Adrenal gland (tissue), 12 donors: ENCODE measurements around the gene RSPH10B2. TPM values are rescaled to one million over a fixed set of nuclear protein-coding genes. Genes with fewer than 3 reads are reported as not detected.
"Not testable (repeated sequence)": the region's sequence is repeated elsewhere in the genome, so short reads cannot be mapped to it uniquely, and the experiment has no call there.

ENCODE experiments used
- DNase-seq, 7 donors: peaks; one replicate each; pipeline ENCODE4 v3.0.0-alpha.2; 2019 to 2020
- H3K27ac ChIP-seq, 5 donors: fragments of 200-600 bp; sonication (generic) in 4 of 5; 1 replicate in 3 of 5; 2 replicates in 2 of 5; pipeline versions ENCODE4 v1.5.1 to v1.8.0; 2016 to 2020; ENCODE audit warnings: mild to moderate bottlenecking in 1 of 5
- H3K27me3 ChIP-seq: fragments of 200-600 bp; 2 replicates; pipeline ENCODE4 v1.8.0; 2021
- H3K36me3 ChIP-seq, 2 donors: fragments of 200-600 bp; replicated peaks in 1 of 2; 1 replicate in 1 of 2; 2 replicates in 1 of 2; pipeline versions ENCODE4 v1.5.1 to v1.8.0; 2018 to 2022
- H3K4me1 ChIP-seq, 2 donors: fragments of 200-600 bp; replicated peaks in 1 of 2; 1 replicate in 1 of 2; 2 replicates in 1 of 2; pipeline versions ENCODE4 v1.5.1 to v1.8.0; 2018 to 2021
- H3K4me3 ChIP-seq, 4 donors: fragments of 200-600 bp; sonication (generic) in 3 of 4; one replicate each; pipeline ENCODE4 v1.5.1; 2016 to 2018
- H3K9me3 ChIP-seq, 3 donors: fragments of 200-600 bp; sonication (generic) in 1 of 3; replicated peaks in 1 of 3; 1 replicate in 2 of 3; 2 replicates in 1 of 3; pipeline versions ENCODE4 v1.5.1 to v1.8.0; 2016 to 2021
- WGBS, 4 donors: extraction: QIAGEN DNeasy Blood & Tissue Kit in 2 of 4; methylation state at CpG; one replicate each; pipeline versions ENCODE4 v1.1.5 to v1.1.7; 2013 to 2017; 5-methylcytosine and 5-hydroxymethylcytosine counted together
- intact Hi-C, 2 donors: fragments of 100-400 bp; cut with DNase I; formaldehyde crosslinking; loops; one replicate each; pipeline versions ENCODE4 v1.14.1 to v1.15.0; 2022 to 2023
- polyA plus RNA-seq, 3 donors: library from polyadenylated mRNA; stranded (reverse); fragments of 200-250 nt in 2 of 3; fragments of 350-450 nt in 1 of 3; fragmentation: Illumina TruSeq in 1 of 3; extraction: RNeasy Lipid Tissue Mini Kit (QIAGEN cat#74804) in 1 of 3; gene quantifications; one replicate each; pipeline ENCODE4 v1.2.3, GENCODE V29; 2013 to 2014
- total RNA-seq, 9 donors: library from RNA; depleted of rRNA in 4 of 9; stranded (reverse); fragments of >200 nt in 4 of 9; fragments of 120-200 nt in 1 of 9; fragmentation: NEBNext Ultra II Directional in 1 of 9; extraction: Animal tissue kit (Norgen Biotek cat#: 25700) in 1 of 9; gene quantifications; one replicate each; pipeline versions ENCODE4 v1.1.0 to v1.2.4, GENCODE V29; 2013 to 2023
- donor health status: healthy with polysubstance abuse.
- donor health status: Bipolar disorder and iron deficiency.
- donor health status: DM: yes; HTN: yes; CAD: no.
- donor health status: DM: no; HTN: no; CAD: no.
- donor health status: DM: no; HTN: no; CAD: no.
- donor health status: DM: yes; HTN: yes; CAD: no.

RSPH10B2 gene
- total and polyA plus RNA-seq, 12 donors = 0.19 to 1.2 (median 0.39) TPM; not detected in 5

DNA sequence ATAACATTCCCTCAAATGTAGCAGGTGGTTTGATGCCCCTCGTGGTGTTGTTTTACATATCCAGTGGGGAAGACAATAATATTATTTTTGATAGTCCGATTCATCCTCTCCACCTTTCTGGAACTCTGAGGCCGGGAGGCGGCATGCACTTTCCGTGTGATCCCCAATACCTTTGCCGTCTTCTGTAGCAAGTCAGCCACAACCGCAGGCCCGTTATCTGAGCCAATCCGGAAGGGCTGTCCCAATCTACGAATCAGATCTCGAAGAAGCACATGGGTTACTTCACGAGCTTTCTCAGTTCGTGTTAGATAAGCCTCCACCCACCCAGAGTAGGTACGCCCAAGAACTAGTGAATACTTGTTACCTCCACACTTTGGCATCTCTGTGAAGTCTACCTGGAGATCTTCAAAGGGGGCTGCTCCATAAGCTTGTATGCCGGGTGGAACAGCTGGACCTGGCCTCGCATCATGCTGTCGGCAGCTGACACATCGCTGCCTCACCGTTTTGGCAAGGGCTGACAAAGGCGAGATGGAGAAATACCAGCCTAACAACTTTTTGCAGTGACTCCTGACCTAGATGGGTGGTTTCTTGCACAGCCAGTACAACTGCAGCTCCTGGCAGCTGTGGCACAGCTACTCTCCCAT, 88.5 kb downstream of the RSPH10B2 start:
- H3K27me3 ChIP-seq, H3K27ac ChIP-seq, H3K4me3 ChIP-seq, H3K36me3 ChIP-seq, H3K4me1 ChIP-seq, H3K9me3 ChIP-seq, DNase-seq, intact Hi-C loops: not testable (repeated sequence)
- WGBS, 4 donors = 63 to 73% (median 70%) methylated on average over 16 to 20 of the region's 20 CpGs

DNA sequence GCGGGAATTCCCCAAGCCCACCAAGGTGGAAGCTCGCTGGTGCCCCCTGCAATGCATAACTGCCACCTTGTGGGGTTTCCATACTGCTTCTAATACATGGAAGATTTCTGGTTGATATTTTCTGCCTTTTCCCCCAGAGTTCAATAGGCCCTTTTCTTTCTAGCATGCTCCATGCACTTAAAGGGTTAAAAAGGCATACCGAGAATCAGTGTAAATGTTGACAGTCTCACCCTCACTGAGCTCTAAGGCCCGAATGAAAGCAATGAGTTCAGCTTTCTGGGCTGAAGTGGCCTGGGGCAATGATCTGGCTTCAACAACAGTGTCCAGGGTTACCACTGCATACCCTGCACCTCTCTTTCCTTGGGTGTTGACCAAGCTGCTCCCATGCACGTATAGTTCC, 89.2 kb downstream of the RSPH10B2 start:
- DNase-seq, H3K27me3 ChIP-seq, H3K9me3 ChIP-seq, H3K27ac ChIP-seq, H3K36me3 ChIP-seq, H3K4me1 ChIP-seq, H3K4me3 ChIP-seq, intact Hi-C loops: not testable (repeated sequence)
- 3 to 31% (median 20%) methylated on average over 3 to 5 of the region's 5 CpGs for WGBS, 4 donors

DNA sequence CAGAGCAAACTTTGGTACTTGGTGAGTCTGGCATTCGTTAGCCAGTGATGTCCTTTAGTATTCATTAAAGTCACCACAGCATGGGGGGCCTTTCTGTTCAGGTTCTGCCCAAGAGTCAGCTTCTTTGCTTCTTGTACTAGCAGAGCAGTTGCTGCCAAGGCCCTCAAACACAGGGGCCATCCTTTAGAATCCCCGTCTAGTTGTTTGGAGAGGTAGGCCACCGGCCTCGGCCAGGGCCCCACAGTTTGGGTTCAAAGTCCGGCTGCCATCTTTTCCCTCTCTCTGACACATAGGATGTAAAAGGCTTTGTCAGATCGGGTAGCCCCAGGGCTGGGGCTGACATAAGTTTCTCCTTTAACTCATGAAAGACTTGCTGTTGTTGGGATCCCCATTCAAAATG, 89.8 kb downstream of the RSPH10B2 start:
- H3K4me3 ChIP-seq, H3K36me3 ChIP-seq, DNase-seq, H3K27me3 ChIP-seq, intact Hi-C loops, H3K27ac ChIP-seq, H3K4me1 ChIP-seq, H3K9me3 ChIP-seq: not testable (repeated sequence)
- WGBS, 4 donors = 50 to 72% (median 68%) methylated on average over 2 to 6 of the region's 6 CpGs

GRCh38 chr7:6845971-6846449, 92.1 kb downstream of the RSPH10B2 start:
- H3K4me3 ChIP-seq, H3K36me3 ChIP-seq, H3K9me3 ChIP-seq, intact Hi-C loops, DNase-seq, H3K27me3 ChIP-seq, H3K4me1 ChIP-seq, H3K27ac ChIP-seq: not testable (repeated sequence)
- WGBS, 4 donors = 53 to 64% (median 61%) methylated on average over 16 of the region's 16 CpGs

DNA sequence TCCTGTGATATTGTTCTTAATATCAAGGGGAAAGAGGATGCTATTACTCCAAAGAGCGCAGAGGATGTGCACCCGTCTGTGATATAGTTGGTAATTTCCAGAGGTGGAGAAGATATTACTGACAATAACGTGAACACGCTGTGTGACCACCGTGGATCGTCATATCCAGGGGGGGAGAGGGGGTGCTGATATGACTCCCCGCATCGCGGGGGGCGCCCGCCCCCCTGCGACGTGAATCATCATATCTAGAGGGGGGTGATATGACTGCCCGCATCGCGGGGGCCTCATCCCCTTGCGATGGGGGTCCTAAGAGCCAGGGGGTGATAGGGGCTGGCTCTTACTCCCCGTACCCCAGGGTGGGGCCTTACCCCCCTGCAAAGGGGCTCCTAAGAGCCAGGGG, 93.8 kb downstream of the RSPH10B2 start:
- H3K4me1 ChIP-seq, H3K4me3 ChIP-seq, H3K27me3 ChIP-seq, intact Hi-C loops, DNase-seq, H3K36me3 ChIP-seq, H3K9me3 ChIP-seq, H3K27ac ChIP-seq: not testable (repeated sequence)
- WGBS, 4 donors = 78 to 88% (median 86%) methylated on average over 15 to 18 of the region's 18 CpGs; no CpG with 5 or more reads in 1 of the 4 donors

Other genes with a start within 250 kb of the RSPH10B2 start
- 1 to 10 TPM in 5 of 9 donors, under 1 TPM in 3, not detected in 1; 0.11 to 1.8 (median 1.4) TPM for gene GRID2IP, start 202.6 kb upstream of the RSPH10B2 start, total RNA-seq
- under 1 TPM; 0.11 to 0.24 (median 0.24) TPM for gene GRID2IP, start 202.6 kb upstream of the RSPH10B2 start, polyA plus RNA-seq
- gene ZDHHC4, start 176.6 kb upstream of the RSPH10B2 start, total RNA-seq = 100 to 1,000 TPM in 2 of 9 donors, 10 to 100 TPM in 7; 49.9 to 115 (median 75.3) TPM
- 10 to 100 TPM; 38.5 to 53.5 (median 46.3) TPM for gene ZDHHC4, start 176.6 kb upstream of the RSPH10B2 start, polyA plus RNA-seq
- gene INTS15, start 164.1 kb upstream of the RSPH10B2 start, total RNA-seq = 10 to 100 TPM; 14.5 to 36.2 (median 27.0) TPM
- 10 to 100 TPM; 18.1 to 25.3 (median 22.2) TPM for gene INTS15, start 164.1 kb upstream of the RSPH10B2 start, polyA plus RNA-seq
- gene ZNF853, start 138.5 kb upstream of the RSPH10B2 start, total RNA-seq = 10 to 100 TPM in 2 of 9 donors, 1 to 10 TPM in 7; 4.1 to 15.3 (median 5.8) TPM
- gene ZNF853, start 138.5 kb upstream of the RSPH10B2 start, polyA plus RNA-seq = 1 to 10 TPM; 1.2 to 2.0 (median 1.5) TPM
- gene ZNF316, start 116.8 kb upstream of the RSPH10B2 start, total RNA-seq = 10 to 100 TPM; 11.4 to 56.6 (median 33.4) TPM
- 10 to 100 TPM; 10.6 to 98.1 (median 25.8) TPM for gene ZNF316, start 116.8 kb upstream of the RSPH10B2 start, polyA plus RNA-seq
- 10 to 100 TPM in 8 of 9 donors, 1 to 10 TPM in 1; 7.1 to 26.5 (median 22.7) TPM for gene ZNF12, start 47.2 kb upstream of the RSPH10B2 start, total RNA-seq
- gene ZNF12, start 47.2 kb upstream of the RSPH10B2 start, polyA plus RNA-seq = 10 to 100 TPM in 2 of 3 donors, 1 to 10 TPM in 1; 6.4 to 19.8 (median 10.5) TPM
- gene CCZ1B, start 72.2 kb downstream of the RSPH10B2 start, total RNA-seq = 100 to 1,000 TPM in 2 of 9 donors, 10 to 100 TPM in 7; 16.4 to 153 (median 62.3) TPM
- gene CCZ1B, start 72.2 kb downstream of the RSPH10B2 start, polyA plus RNA-seq = 100 to 1,000 TPM in 1 of 3 donors, 10 to 100 TPM in 2; 65.8 to 139 (median 72.4) TPM